GM19023 (cell line): ENCODE results near the gene PPOX.

Experiments
- ATAC-seq: cut with Tn5 transposase; IDR thresholded peaks from one replicate; pipeline ENCODE4 v1.9.1; 2021; ENCODE audit warnings: mild to moderate bottlenecking, moderate library complexity; ENCODE audit not compliant: unreplicated experiment

The PPOX gene

GRCh38 chr1:161196521-161197451 is 30.6 kb downstream of the PPOX start:
- ATAC-seq, result no peak

DNA sequence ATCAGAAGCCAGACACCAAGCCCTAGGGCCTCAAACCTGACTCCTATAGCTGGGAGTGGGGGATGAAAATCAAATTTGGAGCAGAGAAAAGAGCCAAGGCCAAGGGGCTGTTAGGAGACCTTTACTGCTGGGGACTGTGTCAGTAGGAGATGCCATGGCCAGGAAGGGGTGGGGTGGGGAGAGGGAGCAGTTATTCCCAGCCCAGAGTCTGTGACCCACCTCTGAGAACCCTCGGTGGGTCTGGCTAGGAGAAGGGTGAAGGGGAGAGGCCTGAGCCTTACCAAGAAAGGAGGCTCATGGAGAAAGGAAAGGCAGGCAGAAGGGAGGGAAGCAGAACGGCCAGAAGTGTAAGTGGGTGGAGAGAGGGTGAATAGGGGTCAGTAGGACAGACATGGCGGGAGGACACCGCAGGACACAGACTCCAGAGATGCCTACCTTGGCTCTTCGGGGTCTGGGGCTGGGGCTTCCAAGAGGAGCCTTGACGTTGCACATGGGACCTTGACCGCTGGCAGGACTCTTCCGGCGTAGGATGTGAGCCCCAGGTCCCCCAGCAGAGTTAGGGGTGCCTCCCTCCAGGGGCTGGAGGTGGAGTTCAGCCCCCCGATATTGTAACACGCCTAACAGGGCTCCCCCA is 31.5 kb downstream of the PPOX start:
- no peak for ATAC-seq

DNA sequence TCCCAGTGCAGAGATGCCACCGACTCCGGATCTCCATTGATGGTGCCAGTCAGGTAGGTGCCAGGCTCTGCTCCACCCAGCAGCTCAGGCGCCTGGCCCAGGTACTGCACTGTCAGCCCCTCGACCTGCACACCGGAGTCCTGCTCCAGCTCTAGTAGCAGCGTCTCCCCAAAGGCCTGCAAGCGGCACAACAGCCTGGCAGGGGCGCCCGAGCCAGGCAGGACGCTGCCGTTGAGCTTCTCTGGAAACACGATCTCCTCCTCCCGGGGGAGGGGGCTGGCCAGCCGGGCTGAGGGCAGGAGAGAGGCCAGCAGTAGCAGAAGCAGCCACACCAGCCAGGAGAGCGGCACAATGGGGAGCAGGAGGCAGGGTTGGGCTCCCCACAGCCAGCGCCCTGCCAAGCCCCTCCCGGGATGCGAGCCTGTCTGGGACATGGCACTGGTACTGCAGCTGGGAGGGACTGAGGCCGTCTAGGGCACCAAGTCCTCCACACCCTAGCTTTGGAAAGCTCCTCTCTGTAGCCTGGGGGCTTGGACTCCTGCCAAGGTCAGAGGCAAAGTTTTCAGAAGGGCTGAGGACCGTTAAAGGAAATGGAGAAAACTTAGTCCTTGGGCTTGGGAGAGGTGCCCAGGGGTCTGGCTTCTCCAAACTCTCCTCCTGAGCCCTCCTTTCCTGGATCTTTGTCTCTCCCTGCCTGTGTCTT is 32.1 kb downstream of the PPOX start:
- no peak for ATAC-seq

GRCh38 chr1:161198897-161199431 is 32.7 kb downstream of the PPOX start, which contains the start of gene ADAMTS4:
Gene ADAMTS4, minus strand, starts transcription at chr1:161199054. Its CDS starts 427 bp downstream, at chr1:161198627.
- no peak for ATAC-seq

- no peak for ATAC-seq
Measured at GRCh38 chr1:161199506-161200139, 33.4 kb downstream of the PPOX start.

DNA sequence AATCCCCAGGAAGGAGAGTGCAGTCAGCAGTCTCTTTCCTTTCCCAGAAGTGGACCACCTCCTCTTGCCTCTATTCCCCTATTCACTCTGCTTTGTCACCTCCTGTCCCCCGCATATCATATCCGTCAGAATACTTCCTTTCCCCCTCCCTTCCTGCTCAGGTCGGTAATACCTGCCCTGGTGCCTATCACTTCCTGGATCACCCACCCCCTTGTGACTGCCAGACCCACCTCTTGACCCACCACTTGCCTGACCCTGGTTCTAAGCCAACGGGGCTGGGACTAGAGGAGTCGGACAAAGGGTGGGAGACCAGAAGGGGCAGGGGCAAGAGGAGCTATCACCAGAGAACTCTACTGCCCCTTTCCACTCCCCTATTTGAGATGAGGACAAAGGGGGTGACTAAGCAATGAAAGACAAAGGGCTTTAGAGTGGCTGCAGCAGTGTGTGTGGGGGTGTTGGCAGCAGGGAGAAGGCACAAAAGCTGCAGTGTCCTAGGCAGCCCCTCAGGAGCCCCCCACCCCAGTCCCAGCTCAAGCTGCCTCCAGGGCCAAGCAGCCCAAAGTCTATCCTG is 34.3 kb downstream of the PPOX start:
- ATAC-seq, result no peak

GRCh38 chr1:161200992-161201835 is 35.0 kb downstream of the PPOX start:
- no peak for ATAC-seq

- peak; percentile 97 for ATAC-seq
Measured at GRCh38 chr1:161201836-161202712, 35.8 kb downstream of the PPOX start, which contains the start of gene NDUFS2. Gene NDUFS2, plus strand, starts transcription at chr1:161202367. Its CDS starts 19 bp downstream, at chr1:161202386.

GRCh38 chr1:161206411-161207140 is 40.4 kb downstream of the PPOX start:
- no peak for ATAC-seq

- no peak for ATAC-seq
Measured at GRCh38 chr1:161207173-161207572, 40.9 kb downstream of the PPOX start.

- ATAC-seq, result peak; percentile 73
Measured at GRCh38 chr1:161209790-161210409, 43.7 kb downstream of the PPOX start.

GRCh38 chr1:161214369-161214768 is 48.1 kb downstream of the PPOX start:
- no peak for ATAC-seq

DNA sequence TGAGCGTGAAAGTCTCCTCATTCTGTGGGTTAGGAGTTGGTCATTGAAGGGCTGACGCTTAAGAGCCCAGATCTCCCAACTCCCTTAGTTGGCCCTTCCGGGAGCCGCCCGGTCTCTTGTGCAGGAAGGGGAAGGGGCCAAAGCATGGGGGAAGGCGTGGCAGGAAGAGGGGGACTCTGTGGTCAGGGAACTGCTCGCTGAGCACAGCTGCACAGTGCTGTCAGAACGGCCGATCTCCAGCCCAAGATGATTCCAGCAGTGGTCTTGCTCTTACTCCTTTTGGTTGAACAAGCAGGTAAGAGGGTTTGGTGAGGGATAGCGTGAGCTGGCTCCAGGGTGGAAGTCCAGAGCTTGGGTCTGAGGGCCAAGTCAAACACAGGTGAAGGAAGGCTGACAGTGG is 48.9 kb downstream of the PPOX start, which contains the start of gene FCER1G:
TSS of gene FCER1G (plus strand) at position 220 of the 400 bp plus-strand sequence. CDS start at position 247, 27 bp downstream.
- no peak for ATAC-seq

- peak; percentile 75 for ATAC-seq
Measured at GRCh38 chr1:161216945-161217712, 50.9 kb downstream of the PPOX start.

DNA sequence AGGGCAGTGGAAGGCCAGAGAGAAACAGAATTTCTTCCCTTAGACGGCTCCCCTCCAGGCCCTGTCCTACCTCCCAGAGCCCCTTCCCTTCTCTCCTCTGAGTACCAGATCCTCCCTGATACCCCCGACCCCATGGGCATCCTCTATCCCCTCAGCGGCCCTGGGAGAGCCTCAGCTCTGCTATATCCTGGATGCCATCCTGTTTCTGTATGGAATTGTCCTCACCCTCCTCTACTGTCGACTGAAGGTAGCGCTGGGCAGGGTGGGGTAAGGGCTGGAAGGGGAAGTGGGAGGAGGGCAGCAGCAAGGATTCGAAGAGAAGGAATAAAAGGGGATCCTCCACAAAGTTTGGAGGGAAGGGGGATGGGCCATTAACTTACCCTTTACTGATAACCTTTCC is 51.6 kb downstream of the PPOX start:
- peak; percentile 15 for ATAC-seq

- ATAC-seq, result no peak
Measured at GRCh38 chr1:161218301-161219077, 52.3 kb downstream of the PPOX start.
